Left colon (tissue), 2 donors: ENCODE data around the gene SYNGR2. TPM values are rescaled to one million over a fixed set of nuclear protein-coding genes. Genes with fewer than 3 reads are reported as not detected.
A peak's percentile ranks its signal among the peaks of the same experiment; 100 is the strongest.

ENCODE experiments used
- ATAC-seq: fragments of 200-7000 bp; cut with Tn5 transposase; one replicate; pipeline ENCODE4 v1.9.1; 2020; ENCODE audit warnings: mild to moderate bottlenecking, moderate library complexity
- DNase-seq, 2 donors: peaks; one replicate each; pipeline ENCODE4 v3.0.0-alpha.2; 2020
- intact Hi-C, 2 donors: fragments of 100-400 bp; cut with DNase I in 1 of 2; cut with micrococcal nuclease in 1 of 2; formaldehyde crosslinking; loops; one replicate each; pipeline versions ENCODE4 v1.11.2 to v1.14.0; 2022; cut with DNase I, micrococcal nuclease
- total RNA-seq, 2 donors: library from RNA; stranded (reverse); fragmentation: NEBNext Ultra II Directional; extraction: Animal tissue kit (Norgen Biotek cat#: 25700); gene quantifications; one replicate each; pipeline ENCODE4 v1.2.1, GENCODE V29; 2021
- donor health status: DM: no; HTN: no; CAD: no.
- donor health status: DM: yes; HTN: yes; CAD: no.

The SYNGR2 gene
- total RNA-seq, 2 donors from 2014 or later = 173 to 188 TPM

- intact Hi-C loops = no loop called here
- ATAC-seq = no peak
- no peak for DNase-seq
These were observed 15.5 kb downstream of the SYNGR2 start for GRCh38 chr17:78183916-78184315.

GRCh38 chr17:78184351-78184750 is 16.0 kb downstream of the SYNGR2 start:
- DNase-seq (no peak), ATAC-seq (no peak)
- intact Hi-C loops = no loop called here

GRCh38 chr17:78184868-78185267 is 16.5 kb downstream of the SYNGR2 start:
- DNase-seq = no peak
- no peak for ATAC-seq
- intact Hi-C loops = no loop called here

GRCh38 chr17:78185981-78186691 is 17.8 kb downstream of the SYNGR2 start:
- DNase-seq (peak; percentile 73 to 87), ATAC-seq (peak; percentile 69)
- intact Hi-C loops = no loop called here

GRCh38 chr17:78186692-78187595 is 18.6 kb downstream of the SYNGR2 start, which contains the start of the genes AFMID and TK1:
Gene AFMID (plus strand): TSS chr17:78187362. CDS start chr17:78187371, 9 bp downstream.
Gene TK1 (minus strand): TSS chr17:78187052. CDS start chr17:78186994, 58 bp downstream.
- DNase-seq = peak; percentile 96
- peak; percentile 86 for ATAC-seq
- intact Hi-C loops = no loop called here

- intact Hi-C loops = no loop called here
- ATAC-seq = no peak
These were observed 28.3 kb downstream of the SYNGR2 start for GRCh38 chr17:78196716-78197115.

GRCh38 chr17:78197147-78197832 is 28.9 kb downstream of the SYNGR2 start:
- ATAC-seq (no peak), DNase-seq (no peak)
- intact Hi-C loops = no loop called here

More at GRCh38 chr17:78196716-78197115, 28.3 kb downstream of the SYNGR2 start:
- no peak for DNase-seq

- intact Hi-C loops = no loop called here
- DNase-seq = no peak
- ATAC-seq = no peak
These were observed 32.1 kb downstream of the SYNGR2 start for GRCh38 chr17:78200451-78200850.

GRCh38 chr17:78202666-78203065 is 34.3 kb downstream of the SYNGR2 start:
- no peak for ATAC-seq
- DNase-seq = no peak
- intact Hi-C loops = no loop called here

- peak; percentile 23 for ATAC-seq
- intact Hi-C loops = no loop called here
- DNase-seq = no peak
These were observed 36.2 kb downstream of the SYNGR2 start for GRCh38 chr17:78204387-78205123.

GRCh38 chr17:78205124-78205775 is 36.9 kb downstream of the SYNGR2 start:
- no peak for ATAC-seq
- intact Hi-C loops = no loop called here
- DNase-seq = no peak

- no peak for ATAC-seq
- no peak for DNase-seq
- intact Hi-C loops = no loop called here
These were observed 37.9 kb downstream of the SYNGR2 start for GRCh38 chr17:78206298-78206697.

GRCh38 chr17:78208486-78208885 is 40.1 kb downstream of the SYNGR2 start:
- no peak for DNase-seq

GRCh38 chr17:78210111-78210510 is 41.7 kb downstream of the SYNGR2 start:
- no peak for ATAC-seq
- DNase-seq = no peak
- intact Hi-C loops = no loop called here

More at GRCh38 chr17:78208486-78208885, 40.1 kb downstream of the SYNGR2 start:
- ATAC-seq = no peak
- intact Hi-C loops = no loop called here

- no peak for ATAC-seq
- no peak for DNase-seq
- intact Hi-C loops = no loop called here
These were observed 42.7 kb downstream of the SYNGR2 start for GRCh38 chr17:78211032-78211431.

GRCh38 chr17:78214016-78214705 is 45.8 kb downstream of the SYNGR2 start, which contains the start of gene BIRC5:
Gene BIRC5 (plus strand): TSS chr17:78214253. CDS start chr17:78214317, 64 bp downstream.
- DNase-seq (peak; percentile 80 to 94), ATAC-seq (peak; percentile 100)
- intact Hi-C loops = no loop called here

- ATAC-seq (no peak), DNase-seq (no peak)
- intact Hi-C loops = no loop called here
These were observed 46.3 kb downstream of the SYNGR2 start for GRCh38 chr17:78214706-78215061.
